AG04450 (cell line): ENCODE measurements around the gene TMEM33. TPM values are rescaled to one million over a fixed set of nuclear protein-coding genes. Genes with fewer than 3 reads are reported as not detected.
A peak's percentile ranks its signal among the peaks of the same experiment; 100 is the strongest.

Experiments
- CTCF ChIA-PET: fragments of 300-600, 350-600 bp; formaldehyde crosslinking; extraction: SDS; loops from one replicate; lab custom pipeline; 2022; ENCODE audit warnings: antibody characterized with exemption, inconsistent platforms; lab: Charles Lee
- POLR2A ChIA-PET: fragments of 350-600 bp; formaldehyde crosslinking; extraction: SDS; loops from one replicate; lab custom pipeline; 2021; ENCODE audit warnings: antibody characterized with exemption, inconsistent platforms; lab: Yijun Ruan, JAX
- DNase-seq: peaks from one replicate; pipeline ENCODE4 v3.0.0-alpha.2; 2011; ENCODE audit warnings: low read depth, low spot score
- H3K27ac ChIP-seq: one replicate; pipeline ENCODE4 v1.5.1; 2012; ENCODE audit warnings: low read depth, low read length, control low read depth
- H3K27me3 ChIP-seq: one replicate; pipeline ENCODE4 v1.6.0; 2012; ENCODE audit warnings: low read length; ENCODE audit not compliant: control insufficient read depth, insufficient read depth
- H3K4me3 ChIP-seq: 2 replicates; pipeline ENCODE4 v1.5.1; 2011; ENCODE audit warnings: mild to moderate bottlenecking, low read depth, low read length, control low read depth
- H3K9me3 ChIP-seq: 2 replicates; pipeline ENCODE4 v1.5.1; 2012; ENCODE audit warnings: low read length; ENCODE audit not compliant: control insufficient read depth, insufficient read depth
- CTCF ChIP-seq: IDR thresholded peaks from 2 replicates; pipeline ENCODE4 v1.5.1; 2011; ENCODE audit warnings: low read depth, low read length, control low read depth, inconsistent platforms
- polyA plus RNA-seq: library from polyadenylated mRNA; depleted of rRNA; stranded (reverse); fragments of >200 nt; gene quantifications from 2 replicates; pipeline ENCODE4 v1.2.3, GENCODE V29; 2011

Gene TMEM33
- polyA plus RNA-seq, 1 experiment: 53.6 TPM

- ChIA-PET CTCF (interaction anchor here (0.6 to 1.5 kb wide), 3 partner anchors 23 to 51 kb away, joined by 3 to 5 read pairs (median 4); no protein-coding TSS in a partner anchor), POLR2A (no interaction called here)
- Histone ChIP-seq H3K9me3 (peaks cover 2% of the 10 kb centered on the region; the same call in 1 of the 2 replicates), H3K27ac (no peak overlapping the region), H3K4me3 (peak overlapping the region; percentile 96; the same call in 1 of the 2 replicates), H3K27me3 (peaks cover 15% of the 10 kb centered on the region)
- DNase-seq: no peak
- TF ChIP-seq CTCF: no peak
These were observed 722 bp upstream of the TMEM33 start for GRCh38 chr4:41934514-41934900.

- peaks cover 2% of the 10 kb centered on the region; the same call in 1 of the 2 replicates for H3K9me3 ChIP-seq
- H3K27me3 ChIP-seq: peaks cover 7% of the 10 kb centered on the region
- no peak for DNase-seq
- H3K4me3 ChIP-seq: peak overlapping the region; percentile 96
- ChIA-PET POLR2A (interaction anchor here (0.6 kb wide), 2 partner anchors 136 to 539 kb away, joined by 3 to 5 read pairs; no protein-coding TSS in a partner anchor), CTCF (interaction anchor here (0.6 to 1.5 kb wide), 2 partner anchors 22 to 659 kb away, joined by 4 to 8 read pairs; no protein-coding TSS in a partner anchor)
- TF ChIP-seq CTCF: no peak
- peak overlapping the region; percentile 75 for H3K27ac ChIP-seq
These were observed 408 bp downstream of the TMEM33 start for GRCh38 chr4:41935652-41936021.

- CTCF ChIA-PET: no interaction called here
- DNase-seq: no peak
These were observed 3.9 kb downstream of the TMEM33 start for GRCh38 chr4:41939016-41939626.

DNA sequence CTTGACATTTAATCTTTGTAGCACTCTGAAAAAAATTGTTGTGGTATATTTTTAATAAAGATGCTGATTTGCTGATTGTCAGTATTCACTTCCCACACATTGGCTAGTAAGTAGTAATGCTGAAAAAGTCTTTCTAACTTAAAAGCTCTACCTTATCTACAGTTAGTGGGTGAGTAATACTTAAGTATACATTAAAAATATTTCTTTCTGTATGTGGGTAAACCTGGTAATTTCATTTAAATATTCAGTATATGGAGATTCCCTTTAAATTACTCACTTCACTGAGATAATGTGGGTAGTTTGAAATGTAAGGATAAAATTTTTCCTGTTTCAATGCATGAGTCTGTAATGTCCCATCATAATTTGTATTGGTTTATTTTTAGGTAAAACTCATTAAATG is 5.6 kb downstream of the TMEM33 start:
- Histone ChIP-seq H3K4me3 (no peak overlapping the region), H3K27me3 (no peaks in the 10 kb centered on the region), H3K9me3 (peaks cover 2% of the 10 kb centered on the region; the same call in 1 of the 2 replicates), H3K27ac (no peak overlapping the region)
- ChIA-PET POLR2A (no interaction called here), CTCF (interaction anchor here (0.6 kb wide), 1 partner anchor 18 kb away, joined by 4 read pairs; no protein-coding TSS in a partner anchor)
- no peak for TF ChIP-seq CTCF
- no peak for DNase-seq

More at GRCh38 chr4:41939016-41939626, 3.9 kb downstream of the TMEM33 start:
- TF ChIP-seq CTCF: no peak
- Histone ChIP-seq H3K27ac (no peak overlapping the region), H3K9me3 (peaks cover 2% of the 10 kb centered on the region; the same call in 1 of the 2 replicates), H3K27me3 (no peaks in the 10 kb centered on the region), H3K4me3 (no peak overlapping the region)
- POLR2A ChIA-PET: no interaction called here

DNA sequence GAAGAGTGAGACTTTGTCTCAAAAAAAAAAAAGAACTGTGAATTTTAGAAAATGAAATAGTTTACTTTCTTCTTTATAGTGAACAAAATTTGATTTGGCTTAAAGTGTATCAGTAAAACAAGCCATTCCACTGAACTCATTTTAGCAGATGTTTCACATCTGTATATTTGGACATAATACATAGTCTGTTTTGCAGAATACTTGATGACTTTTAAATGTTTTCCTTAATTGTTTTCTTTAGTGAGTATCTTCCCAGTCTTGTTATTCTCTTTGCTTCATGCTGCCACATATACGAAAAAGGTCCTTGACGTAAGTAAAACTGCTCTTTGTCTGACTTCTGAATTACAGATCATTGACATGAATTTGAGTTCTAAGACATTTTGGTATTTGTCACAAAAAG is 8.3 kb downstream of the TMEM33 start:
- no peak overlapping the region for H3K27ac ChIP-seq
- no peak overlapping the region for H3K4me3 ChIP-seq
- ChIA-PET CTCF (no interaction called here), POLR2A (no interaction called here)
- no peaks in the 10 kb centered on the region for H3K27me3 ChIP-seq
- TF ChIP-seq CTCF: no peak
- DNase-seq: no peak
- no peaks in the 10 kb centered on the region for H3K9me3 ChIP-seq
